Measurements from ENCODE around the gene STARD10.

STARD10 gene

DNA sequence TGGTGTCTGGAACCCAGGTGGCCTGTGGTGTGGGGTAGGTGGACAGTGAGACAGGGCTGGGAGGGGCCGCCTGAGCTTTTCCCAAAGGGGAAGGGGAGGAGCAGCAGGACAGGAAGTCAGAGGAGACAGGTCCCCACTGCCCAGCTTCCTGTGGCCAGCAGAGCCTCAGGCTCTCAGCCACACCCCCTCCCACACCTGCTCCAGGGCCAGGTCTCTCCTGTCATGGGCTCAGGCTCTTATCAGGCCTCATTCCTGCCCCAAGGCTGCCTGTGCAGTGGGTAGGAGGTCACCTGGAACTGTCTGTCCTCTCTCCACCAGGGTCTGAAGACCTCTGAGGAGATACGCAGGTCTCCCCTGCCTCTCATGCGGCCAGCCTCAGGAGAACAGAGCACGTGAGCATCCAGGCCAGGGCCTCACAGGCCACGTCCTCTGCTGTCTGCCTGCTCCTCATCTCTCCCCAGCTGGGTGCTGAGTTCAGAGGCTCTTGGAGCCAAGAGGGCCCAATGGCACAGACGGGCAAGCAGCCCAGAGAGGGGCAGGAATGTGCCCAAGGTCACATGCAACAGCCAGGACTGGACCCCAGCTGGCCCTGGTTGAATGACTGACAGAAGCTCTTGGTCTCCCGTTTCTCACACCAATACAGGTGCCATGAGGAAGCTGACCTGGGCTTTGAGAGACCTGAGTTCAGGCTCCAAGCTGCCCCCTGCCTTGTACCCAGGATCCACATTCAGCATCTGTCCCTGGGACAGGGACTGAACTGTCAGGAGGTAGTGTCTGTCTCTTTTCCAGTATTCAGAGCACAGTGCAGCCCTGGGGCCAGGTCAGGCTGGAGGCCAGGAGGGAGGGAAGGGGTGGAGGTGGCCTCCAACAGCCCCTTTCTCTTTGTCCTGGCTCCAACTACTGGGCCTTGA lies 16.7 kb downstream of the STARD10 start:
- TF ChIP-seq, protein P1, sequence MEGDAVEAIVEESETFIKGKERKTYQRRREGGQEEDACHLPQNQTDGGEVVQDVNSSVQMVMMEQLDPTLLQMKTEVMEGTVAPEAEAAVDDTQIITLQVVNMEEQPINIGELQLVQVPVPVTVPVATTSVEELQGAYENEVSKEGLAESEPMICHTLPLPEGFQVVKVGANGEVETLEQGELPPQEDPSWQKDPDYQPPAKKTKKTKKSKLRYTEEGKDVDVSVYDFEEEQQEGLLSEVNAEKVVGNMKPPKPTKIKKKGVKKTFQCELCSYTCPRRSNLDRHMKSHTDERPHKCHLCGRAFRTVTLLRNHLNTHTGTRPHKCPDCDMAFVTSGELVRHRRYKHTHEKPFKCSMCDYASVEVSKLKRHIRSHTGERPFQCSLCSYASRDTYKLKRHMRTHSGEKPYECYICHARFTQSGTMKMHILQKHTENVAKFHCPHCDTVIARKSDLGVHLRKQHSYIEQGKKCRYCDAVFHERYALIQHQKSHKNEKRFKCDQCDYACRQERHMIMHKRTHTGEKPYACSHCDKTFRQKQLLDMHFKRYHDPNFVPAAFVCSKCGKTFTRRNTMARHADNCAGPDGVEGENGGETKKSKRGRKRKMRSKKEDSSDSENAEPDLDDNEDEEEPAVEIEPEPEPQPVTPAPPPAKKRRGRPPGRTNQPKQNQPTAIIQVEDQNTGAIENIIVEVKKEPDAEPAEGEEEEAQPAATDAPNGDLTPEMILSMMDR (IDR thresholded peaks at IDR 0.05; ENCODE audit: low read depth, low read length), result no peak
- no peak overlapping the region for H3K4me3 ChIP-seq (ENCODE audit: low read depth, low read length)

DNA sequence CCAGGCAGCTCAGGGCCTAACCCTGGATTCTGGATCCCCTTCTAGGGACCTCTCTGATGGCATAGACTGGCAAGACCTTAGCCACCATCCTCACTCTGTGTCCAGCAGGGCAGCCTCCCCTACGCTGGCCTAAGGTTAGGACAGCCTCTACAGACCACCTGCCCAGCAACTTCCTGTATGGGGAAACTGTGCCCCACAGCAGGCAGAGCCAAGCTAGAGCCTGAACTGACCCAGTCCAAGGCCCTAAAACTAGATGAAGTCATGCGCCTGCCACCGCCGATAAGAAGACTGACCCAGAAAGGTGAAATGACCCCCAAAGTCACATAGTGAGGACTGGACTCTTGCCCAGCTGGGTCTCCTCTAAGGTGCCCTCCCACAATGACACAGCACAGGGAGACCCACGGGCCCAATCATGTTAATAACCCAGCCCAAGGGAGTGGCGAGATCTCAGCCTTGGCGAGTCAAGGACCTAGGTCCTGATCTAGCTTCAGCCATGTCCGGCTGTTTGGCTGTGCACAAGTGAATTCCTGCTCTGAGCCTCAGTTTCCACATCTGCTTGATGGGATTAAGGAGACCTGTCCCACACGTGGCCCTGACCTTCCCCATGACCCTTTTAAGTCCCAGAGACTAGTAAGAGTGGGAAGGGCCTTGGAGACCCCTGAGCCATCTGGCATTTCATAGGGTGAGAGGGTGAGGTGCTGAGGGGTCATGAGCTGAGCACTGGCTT lies 17.6 kb downstream of the STARD10 start:
- TF ChIP-seq, protein P1 (IDR thresholded peaks at IDR 0.05; ENCODE audit: low read depth, low read length), result no peak
- H3K4me3 ChIP-seq (ENCODE audit: low read depth, low read length), result no peak overlapping the region

DNA sequence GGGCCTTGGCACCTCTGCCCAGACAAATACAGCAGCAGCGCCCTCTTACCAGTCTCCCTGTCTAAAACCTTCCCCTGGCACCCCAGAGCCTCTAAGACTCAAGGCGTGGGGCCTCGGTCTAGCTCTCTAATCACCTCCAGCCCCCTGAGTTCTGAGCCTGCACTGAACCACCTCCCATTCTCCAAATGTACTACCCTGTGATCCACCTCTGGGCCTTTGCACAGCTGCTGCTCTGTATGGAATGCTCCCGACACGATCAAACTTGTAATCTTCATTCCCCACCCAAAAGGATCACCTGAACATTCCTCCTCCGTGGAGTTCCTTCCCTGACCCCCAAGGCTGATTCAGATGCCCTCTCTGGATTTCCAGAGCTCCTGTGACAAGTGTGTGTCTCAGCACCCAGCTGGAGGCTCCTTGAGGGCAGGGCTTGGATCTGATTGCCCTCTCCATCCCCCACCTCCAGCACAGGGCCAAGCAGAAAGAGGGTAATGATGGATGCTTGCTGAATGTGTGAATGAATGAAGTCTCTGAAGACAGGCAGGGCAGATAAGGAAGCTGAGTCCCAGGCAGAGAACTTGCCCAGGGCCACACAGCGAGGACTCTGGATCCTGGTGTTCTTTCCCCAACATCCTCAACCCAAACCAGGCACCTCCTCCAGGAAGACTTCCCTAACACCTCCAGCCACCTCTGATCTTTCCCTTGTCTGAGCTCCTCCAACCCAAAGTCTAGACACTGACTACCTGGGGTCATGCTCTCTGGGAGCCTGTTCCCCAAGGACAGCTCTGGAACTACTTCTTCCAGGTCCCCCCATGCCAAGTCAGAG lies 18.3 kb downstream of the STARD10 start:
- H3K4me3 ChIP-seq (ENCODE audit: low read depth, low read length), result no peak overlapping the region
- TF ChIP-seq, protein P1 (IDR thresholded peaks at IDR 0.05; ENCODE audit: low read depth, low read length), result no peak

DNA sequence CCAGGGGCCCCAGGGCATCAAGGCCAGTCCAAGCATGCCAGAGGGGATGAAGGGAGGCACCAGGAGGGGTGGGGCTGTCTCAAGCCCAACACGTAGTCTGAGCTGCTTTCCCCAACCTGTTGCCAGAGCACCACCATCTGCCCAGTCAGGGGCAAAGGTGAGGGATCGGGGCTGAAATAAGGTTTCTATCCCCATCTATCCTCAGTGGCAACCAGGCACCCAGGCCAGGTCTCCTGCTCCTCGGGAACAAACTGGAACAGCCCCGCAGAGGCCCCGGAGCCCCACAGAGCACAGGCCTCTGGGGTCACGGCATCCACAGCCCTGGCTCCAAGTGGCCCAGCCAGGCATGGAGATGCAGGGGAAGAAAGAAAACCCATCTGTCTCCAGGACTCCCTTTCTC lies 19.3 kb downstream of the STARD10 start:
- TF ChIP-seq, protein P1 (IDR thresholded peaks at IDR 0.05; ENCODE audit: low read depth, low read length), result no peak
- no peak overlapping the region for H3K4me3 ChIP-seq (ENCODE audit: low read depth, low read length)

DNA sequence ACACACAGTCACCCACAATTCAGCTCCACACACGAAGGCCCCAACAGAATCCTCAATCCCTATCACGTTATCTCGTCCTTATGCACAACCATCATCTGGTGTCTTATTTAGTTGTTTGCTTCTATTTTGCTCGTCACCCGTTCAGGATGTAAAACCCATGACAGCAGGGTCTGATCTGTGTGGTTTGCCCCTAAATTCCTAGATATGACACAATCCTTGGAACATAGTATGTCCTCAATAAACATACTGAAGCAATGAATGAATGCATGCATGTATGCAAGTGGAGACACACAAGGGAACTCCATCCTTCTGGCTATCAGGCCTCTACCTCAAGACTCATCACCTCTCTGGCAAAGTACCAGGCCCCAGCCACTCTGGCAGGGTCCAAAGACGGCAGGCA lies 20.2 kb downstream of the STARD10 start:
- H3K4me3 ChIP-seq (ENCODE audit: low read depth, low read length), result no peak overlapping the region
- TF ChIP-seq, protein P1 (IDR thresholded peaks at IDR 0.05; ENCODE audit: low read depth, low read length), result no peak

DNA sequence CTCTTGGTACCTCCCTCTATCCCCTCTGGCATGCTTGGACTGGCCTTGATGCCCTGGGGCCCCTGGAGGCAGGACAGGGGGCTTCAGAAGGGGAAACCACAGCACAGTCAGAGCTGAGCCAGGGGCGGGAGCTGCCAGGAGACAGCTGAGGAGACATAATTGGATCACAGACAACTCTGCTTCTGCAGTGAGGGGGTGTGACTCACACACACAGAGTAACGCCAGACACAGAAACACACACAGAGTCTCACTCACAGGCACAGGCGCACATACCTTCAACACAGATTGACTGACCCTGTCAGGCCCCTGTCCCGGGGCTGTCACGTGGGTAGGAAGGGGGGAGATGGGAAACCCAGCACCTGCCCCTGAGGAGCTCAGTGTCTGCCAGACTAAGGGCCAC lies 20.6 kb downstream of the STARD10 start:
- TF ChIP-seq, protein P1 (IDR thresholded peaks at IDR 0.05; ENCODE audit: low read depth, low read length), result no peak
- H3K4me3 ChIP-seq (ENCODE audit: low read depth, low read length), result no peak overlapping the region

All from WI38 (cell line).